DMS 273 (cell line): ENCODE data around the gene TTLL11.

Experiments
- DNase-seq: peaks from one replicate; lab custom pipeline; 2025; ENCODE audit not compliant: unreplicated experiment; lab: John Stamatoyannopoulos, UW

TTLL11 gene

GRCh38 chr9:121840838-121841760, 252.0 kb downstream of the TTLL11 start:
- DNase-seq: no peak

GRCh38 chr9:121839726-121840500, 253.2 kb downstream of the TTLL11 start:
- no peak for DNase-seq

GRCh38 chr9:121838746-121839669, 254.1 kb downstream of the TTLL11 start:
- peak; percentile 20 for DNase-seq

DNA sequence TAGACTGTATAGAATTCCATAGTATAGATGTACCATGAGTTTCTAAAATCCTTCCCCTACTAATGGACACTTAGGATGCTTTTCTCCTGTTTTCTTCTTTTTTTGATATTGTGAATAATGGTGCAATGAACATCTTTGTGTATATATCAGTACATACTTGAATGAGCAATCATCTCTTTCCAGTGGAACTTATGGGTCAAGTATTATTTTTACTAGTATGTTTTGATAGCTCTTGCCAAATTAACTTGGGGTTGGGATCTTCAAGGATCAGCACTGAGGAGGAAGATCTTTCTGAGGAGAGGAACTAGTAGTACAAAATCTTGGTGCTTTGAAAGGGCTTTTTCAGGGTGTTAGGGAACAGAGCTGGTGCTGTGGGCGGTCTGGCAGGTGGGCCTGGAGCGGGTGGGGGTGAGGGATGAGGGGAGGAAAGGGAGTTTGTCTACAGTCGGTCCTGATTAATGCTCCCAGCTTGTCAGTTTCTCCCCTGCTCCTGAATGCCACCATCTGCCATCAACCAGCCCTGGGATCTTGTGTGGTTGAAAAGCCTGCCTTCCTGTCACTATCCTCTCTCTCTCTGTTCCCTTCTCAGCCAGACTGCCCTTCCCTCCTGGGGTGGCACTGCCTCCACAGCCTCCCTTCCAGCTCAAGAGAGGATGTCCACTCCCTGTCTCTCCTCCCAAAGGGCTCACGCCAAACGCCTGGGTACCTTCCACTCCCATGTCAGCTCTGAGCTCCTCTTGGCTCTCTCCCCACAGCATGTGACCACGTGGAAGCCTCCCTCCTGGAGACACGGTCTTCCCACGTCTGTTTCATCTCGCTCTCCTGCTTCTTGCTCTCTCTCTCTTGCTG, 255.8 kb downstream of the TTLL11 start:
- DNase-seq: peak; percentile 54

DNA sequence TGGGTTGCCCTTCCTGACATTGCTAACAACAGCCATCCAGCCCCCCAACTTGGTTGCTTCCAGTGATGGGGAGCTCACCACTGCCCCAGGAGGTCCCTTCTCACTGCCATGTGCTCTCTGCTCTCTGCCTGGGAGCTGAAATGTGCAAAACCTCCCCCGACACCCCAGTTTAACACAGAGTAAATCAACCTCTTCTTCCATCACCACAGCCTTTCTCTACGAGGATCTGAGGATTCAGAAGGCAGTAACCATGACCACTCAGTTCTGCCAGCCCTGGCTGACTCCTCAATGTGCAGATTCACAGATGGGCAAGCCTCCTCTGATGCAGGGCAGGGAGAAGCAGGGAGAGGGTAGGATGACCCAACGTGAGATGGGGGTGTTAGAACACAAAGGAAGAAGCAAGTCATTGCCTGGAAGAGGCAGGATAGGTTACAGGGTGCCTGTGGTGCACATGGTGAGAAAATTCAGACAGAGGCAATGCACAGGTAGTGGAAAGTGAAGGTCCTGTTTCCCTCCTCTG, 256.7 kb downstream of the TTLL11 start:
- no peak for DNase-seq

DNA sequence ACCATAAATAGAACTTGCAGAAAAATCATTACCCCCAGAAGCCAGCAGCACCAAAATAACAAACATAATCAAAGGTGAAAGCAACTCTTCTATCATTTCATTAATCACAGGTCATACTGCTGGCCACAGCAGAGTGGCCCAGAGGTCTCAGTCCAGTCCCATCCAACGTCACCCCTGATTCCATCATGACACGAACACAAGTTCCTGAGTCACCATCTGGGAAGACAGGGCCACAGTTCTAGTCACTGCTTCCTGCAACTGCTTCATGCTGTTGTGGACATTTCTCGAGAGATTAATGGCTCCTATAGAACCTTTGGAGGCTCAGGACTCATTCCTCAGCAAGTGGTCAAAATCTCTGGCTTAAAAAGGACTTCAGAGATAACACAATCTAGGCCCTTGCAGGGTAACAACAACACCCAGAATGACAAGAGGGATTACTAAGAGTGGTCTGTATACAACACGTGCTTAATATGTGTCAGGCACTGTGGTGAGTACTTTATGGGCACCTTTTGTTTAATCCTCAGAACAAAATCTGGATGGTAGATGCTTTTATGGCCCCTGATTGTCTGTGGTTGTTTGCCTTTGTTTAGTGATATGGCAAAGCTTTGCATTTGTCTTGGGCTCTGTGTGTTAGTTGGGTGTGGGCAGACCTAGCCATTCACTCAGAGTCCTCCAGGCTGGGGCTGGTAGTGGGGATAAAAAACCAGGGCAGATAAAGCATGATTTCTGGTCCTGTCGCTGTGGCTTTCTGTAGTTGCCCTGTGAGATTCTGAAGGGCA, 257.3 kb downstream of the TTLL11 start:
- DNase-seq: no peak

GRCh38 chr9:121833061-121833460, 260.0 kb downstream of the TTLL11 start:
- no peak for DNase-seq

DNA sequence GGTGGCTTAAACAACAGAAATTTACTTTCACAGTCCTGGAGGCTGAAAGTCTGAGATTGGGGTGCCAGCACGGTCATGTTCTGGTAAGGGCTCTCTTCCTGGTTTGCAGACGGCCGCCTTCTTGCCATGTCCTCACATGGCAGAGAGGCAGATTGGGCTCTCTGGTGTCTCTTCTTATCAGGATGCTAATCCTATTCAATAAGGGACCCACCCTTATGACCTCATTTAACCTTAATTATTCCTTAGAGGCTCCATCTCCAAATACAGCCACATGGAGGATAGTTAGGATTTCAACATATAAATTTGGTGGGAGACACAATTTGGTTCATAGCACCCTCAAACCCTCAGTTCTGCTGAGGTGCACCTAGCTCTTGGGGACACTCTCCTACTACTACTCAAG, 261.2 kb downstream of the TTLL11 start:
- DNase-seq: peak; percentile 10

DNA sequence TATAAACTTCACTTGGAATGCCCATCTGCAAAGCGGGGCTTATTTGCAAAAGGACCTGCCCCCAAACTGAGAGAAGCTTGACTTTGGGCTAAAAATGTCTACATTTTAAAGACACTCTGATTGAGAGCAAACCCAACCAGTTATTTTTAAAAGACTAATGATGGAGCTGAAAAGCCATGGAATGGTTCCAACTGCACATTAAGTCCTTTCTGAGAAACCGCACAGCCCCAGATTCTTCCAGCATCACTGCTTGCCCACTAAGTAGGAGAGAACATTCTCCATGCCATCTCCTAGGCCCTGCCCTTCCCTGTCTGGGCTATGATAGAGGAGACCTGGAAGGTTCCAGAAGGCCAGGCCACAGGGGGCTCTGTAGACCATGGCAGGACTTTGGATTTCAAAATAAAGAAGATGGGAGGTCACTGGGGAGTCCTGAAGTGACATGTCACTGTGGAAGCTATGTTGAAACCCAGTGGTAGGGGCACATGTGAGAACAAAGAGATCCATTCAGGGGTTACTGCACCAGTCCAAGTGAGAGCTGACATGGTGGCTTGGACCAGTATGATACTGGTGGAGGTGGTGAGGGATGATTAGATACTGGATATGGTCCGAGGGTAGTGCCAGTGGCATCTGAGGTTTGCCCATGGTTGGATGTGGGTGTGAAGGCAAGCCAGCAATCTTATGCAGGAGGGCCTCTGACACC, 262.5 kb downstream of the TTLL11 start:
- no peak for DNase-seq

DNA sequence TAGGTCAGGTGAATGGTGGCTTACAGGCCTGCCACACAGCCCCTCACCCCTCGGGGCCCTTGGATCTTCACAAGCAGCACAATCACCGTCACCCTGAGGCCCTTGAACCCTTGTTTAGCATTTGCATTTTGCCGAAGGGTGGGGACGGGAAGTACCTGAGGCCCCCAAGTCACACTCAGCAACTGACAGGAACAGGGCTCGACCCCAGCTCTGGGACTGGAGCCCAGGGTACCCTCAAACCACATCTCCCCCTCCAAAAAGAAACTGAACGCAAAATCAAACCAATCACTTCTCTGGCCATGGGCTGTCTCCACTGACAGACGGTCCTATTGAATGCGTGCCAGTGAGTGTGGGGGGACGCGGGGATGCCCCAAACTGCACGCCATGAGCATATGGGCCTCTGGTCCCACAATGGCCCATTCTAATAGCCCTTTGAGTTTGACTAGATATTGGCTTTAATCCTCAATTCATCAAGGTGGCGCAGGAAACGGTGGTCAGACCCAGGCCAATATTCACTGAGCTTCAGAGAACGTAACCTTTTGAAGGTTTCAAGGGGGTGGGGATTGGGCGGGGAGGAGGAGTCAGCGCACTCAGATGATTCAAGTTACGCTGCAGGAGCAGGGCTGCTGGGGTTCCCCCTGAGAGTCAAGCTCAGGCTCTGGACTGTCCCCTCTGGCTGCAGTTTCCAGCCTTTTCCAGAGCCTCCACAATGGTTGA, 265.7 kb downstream of the TTLL11 start:
- DNase-seq: no peak

DNA sequence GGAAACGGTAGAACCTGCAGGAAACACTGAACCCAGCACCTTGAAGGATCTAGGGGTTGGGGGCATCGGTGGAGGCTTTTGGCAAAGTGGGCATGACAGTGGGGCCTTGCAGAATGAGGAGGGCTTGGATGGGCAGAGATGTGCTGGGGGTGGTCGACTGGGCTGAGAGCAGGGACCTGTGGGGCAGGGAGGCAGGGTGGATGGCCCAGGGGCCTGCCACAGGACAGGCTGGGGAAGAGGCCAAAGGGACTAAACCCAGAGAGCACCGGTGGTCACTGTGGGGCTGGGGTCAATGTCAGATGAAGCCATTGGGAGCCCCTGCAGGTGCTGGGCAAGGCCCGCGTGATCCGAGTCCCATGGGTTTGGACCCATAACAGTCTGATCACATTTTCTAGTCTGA, 266.4 kb downstream of the TTLL11 start:
- DNase-seq: no peak

- peak; percentile 41 for DNase-seq
Measured at GRCh38 chr9:121825031-121825691, 267.9 kb downstream of the TTLL11 start.

DNA sequence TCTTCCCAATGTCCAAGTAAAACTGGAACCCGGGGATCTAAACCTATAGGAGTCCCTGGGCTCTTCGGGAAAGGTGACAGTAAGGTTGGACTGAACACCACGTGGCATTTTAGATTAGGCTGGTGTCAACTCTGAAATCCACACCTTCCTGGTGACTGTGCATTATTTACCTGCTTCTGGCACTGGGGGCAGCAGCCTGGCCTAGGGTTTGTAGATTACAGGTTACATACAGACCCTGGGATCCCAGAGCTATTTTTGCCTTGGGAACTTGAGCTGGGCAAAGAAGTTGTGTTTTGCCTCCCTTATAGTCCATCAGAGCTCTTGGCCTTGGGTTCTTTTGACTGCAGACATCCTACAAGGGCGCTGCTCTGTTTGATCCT, 268.5 kb downstream of the TTLL11 start:
- DNase-seq: peak; percentile 41

GRCh38 chr9:121823451-121824169, 269.5 kb downstream of the TTLL11 start:
- no peak for DNase-seq

GRCh38 chr9:121822093-121823085, 270.7 kb downstream of the TTLL11 start:
- peak; percentile 63 for DNase-seq
